Measurements from ENCODE around the gene ARHGEF2. TPM values are rescaled to one million over a fixed set of nuclear protein-coding genes. Genes with fewer than 3 reads are reported as not detected.

Gene ARHGEF2
- total and polyA plus RNA-seq, 2 of the 13 experiments (the other 11 are each of a cell fraction or from before 2014, with no cell fraction given): 16.1 to 32.1 TPM

GRCh38 chr1:155940482-155940992 lies 37.8 kb downstream of the ARHGEF2 start (continued):
- TF ChIP-seq TERF1 (CRISPR knock-in tag; IDR thresholded peaks at IDR 0.05): no peak
- TF ChIP-seq ATF6 (CRISPR knock-in tag; conservative IDR thresholded peaks at IDR 0.05): no peak
- no peak for TF ChIP-seq ZNF614 (CRISPR knock-in tag; IDR thresholded peaks at IDR 0.05; ENCODE audit: borderline replicate concordance)
- TF ChIP-seq PTBP1 (IDR thresholded peaks at IDR 0.05; ENCODE audit: low read depth, low read length, poor library complexity, severe bottlenecking): no peak
- no peak for TF ChIP-seq BATF2 (CRISPR knock-in tag; IDR thresholded peaks at IDR 0.05)
- TF ChIP-seq ZSCAN30 (CRISPR knock-in tag; IDR thresholded peaks at IDR 0.05): no peak
- TF ChIP-seq ZNF670 (CRISPR knock-in tag; IDR thresholded peaks at IDR 0.05; ENCODE audit: borderline replicate concordance): peak; percentile 66; the same call in 1 of the 2 replicates
- TF ChIP-seq RBM22 (optimal IDR thresholded peaks at IDR 0.05; ENCODE audit: low read length): no peak
- TF ChIP-seq CREB1 (IDR thresholded peaks at IDR 0.05): no peak
- TF ChIP-seq CREB1 (CRISPR knock-in tag; IDR thresholded peaks at IDR 0.05): peak; percentile 35; the same call in 1 of the 2 replicates
- no peak for TF ChIP-seq ZNF704 (CRISPR knock-in tag; IDR thresholded peaks at IDR 0.05; ENCODE audit: borderline replicate concordance)
- TF ChIP-seq, protein P1, sequence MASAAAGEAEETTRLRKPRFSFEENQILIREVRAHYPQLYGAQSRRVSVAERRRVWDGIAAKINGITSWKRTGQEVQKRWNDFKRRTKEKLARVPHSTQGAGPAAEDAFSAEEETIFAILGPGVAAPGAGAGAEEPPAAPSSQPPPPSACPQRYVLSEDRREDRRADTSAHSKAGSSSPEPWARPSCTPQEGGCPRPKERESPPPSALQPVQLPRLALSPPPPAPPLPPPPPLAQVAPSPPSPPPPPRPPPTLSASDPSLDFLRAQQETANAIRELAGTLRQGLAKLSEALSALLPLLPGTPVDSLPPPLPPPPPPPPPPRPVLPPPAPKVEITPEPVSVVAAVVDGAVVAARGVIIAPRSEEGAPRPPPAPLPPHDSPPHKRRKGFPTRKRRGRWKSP (CRISPR knock-in tag; IDR thresholded peaks at IDR 0.05): peak; percentile 27; the same call in 1 of the 2 replicates
- no peak for TF ChIP-seq ZBTB43 (CRISPR knock-in tag; conservative IDR thresholded peaks at IDR 0.05)
- no peak for TF ChIP-seq KDM5B (CRISPR knock-in tag; IDR thresholded peaks at IDR 0.05; ENCODE audit: borderline replicate concordance)
- TF ChIP-seq, protein P2, sequence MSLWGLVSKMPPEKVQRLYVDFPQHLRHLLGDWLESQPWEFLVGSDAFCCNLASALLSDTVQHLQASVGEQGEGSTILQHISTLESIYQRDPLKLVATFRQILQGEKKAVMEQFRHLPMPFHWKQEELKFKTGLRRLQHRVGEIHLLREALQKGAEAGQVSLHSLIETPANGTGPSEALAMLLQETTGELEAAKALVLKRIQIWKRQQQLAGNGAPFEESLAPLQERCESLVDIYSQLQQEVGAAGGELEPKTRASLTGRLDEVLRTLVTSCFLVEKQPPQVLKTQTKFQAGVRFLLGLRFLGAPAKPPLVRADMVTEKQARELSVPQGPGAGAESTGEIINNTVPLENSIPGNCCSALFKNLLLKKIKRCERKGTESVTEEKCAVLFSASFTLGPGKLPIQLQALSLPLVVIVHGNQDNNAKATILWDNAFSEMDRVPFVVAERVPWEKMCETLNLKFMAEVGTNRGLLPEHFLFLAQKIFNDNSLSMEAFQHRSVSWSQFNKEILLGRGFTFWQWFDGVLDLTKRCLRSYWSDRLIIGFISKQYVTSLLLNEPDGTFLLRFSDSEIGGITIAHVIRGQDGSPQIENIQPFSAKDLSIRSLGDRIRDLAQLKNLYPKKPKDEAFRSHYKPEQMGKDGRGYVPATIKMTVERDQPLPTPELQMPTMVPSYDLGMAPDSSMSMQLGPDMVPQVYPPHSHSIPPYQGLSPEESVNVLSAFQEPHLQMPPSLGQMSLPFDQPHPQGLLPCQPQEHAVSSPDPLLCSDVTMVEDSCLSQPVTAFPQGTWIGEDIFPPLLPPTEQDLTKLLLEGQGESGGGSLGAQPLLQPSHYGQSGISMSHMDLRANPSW (CRISPR knock-in tag; IDR thresholded peaks at IDR 0.05; ENCODE audit: borderline replicate concordance): no peak
- no peak for TF ChIP-seq ZBTB34 (CRISPR knock-in tag; IDR thresholded peaks at IDR 0.05)
- no peak for TF ChIP-seq BRD4 (CRISPR knock-in tag; IDR thresholded peaks at IDR 0.05)

Data from HepG2 (cell line).